Neural cell (in vitro differentiated cells): ENCODE measurements around the gene SEC31A. TPM values are rescaled to one million over a fixed set of nuclear protein-coding genes. Genes with fewer than 3 reads are reported as not detected.

Experiments used
- H2AFZ ChIP-seq: fragments of 200-600, 300-800 bp; sonication (generic), shearing (Covaris generic); 2 replicates; pipeline ENCODE4 v1.6.0; 2014; ENCODE audit warnings: low read depth, mild to moderate bottlenecking, antibody characterized with exemption, low read length, moderate library complexity
- H3F3A ChIP-seq: fragments of 200-600 bp; shearing (Covaris generic); 2 replicates; pipeline ENCODE4 v1.6.1; 2016; ENCODE audit warnings: mild to moderate bottlenecking, moderate library complexity, mixed read lengths, antibody characterized with exemption, low read length; ENCODE audit not compliant: insufficient read depth, poor library complexity, severe bottlenecking
- H3K27ac ChIP-seq: fragments of 200-600, 300-800 bp; sonication (generic), shearing (Covaris generic); 2 replicates; pipeline ENCODE4 v1.5.1; 2014; ENCODE audit warnings: mild to moderate bottlenecking, low read length, moderate library complexity
- H3K27me3 ChIP-seq: fragments of 300-800, 200-600 bp; sonication (generic), shearing (Covaris generic); 2 replicates; pipeline ENCODE4 v1.6.0; 2014; ENCODE audit warnings: mild to moderate bottlenecking, low read depth, low read length, moderate library complexity; ENCODE audit not compliant: insufficient read depth
- H3K36me3 ChIP-seq: fragments of 300-800, 200-600 bp; sonication (generic), shearing (Covaris generic); 2 replicates; pipeline ENCODE4 v1.5.1; 2014; ENCODE audit warnings: mild to moderate bottlenecking, antibody characterized with exemption, low read length, moderate library complexity; ENCODE audit not compliant: insufficient read depth
- H3K4me2 ChIP-seq: fragments of 300-800, 200-600 bp; sonication (generic), shearing (Covaris generic); 2 replicates; pipeline ENCODE4 v1.6.0; 2014; ENCODE audit warnings: mild to moderate bottlenecking, low read length
- H3K4me3 ChIP-seq: fragments of 300-800, 200-600 bp; sonication (generic), shearing (Covaris generic); 2 replicates; pipeline ENCODE4 v1.5.1; 2014; ENCODE audit warnings: mild to moderate bottlenecking, low read length, moderate library complexity
- H3K79me2 ChIP-seq: fragments of 200-600 bp; shearing (Covaris generic); replicated peaks from 2 replicates; pipeline ENCODE4 v1.6.0; 2014; ENCODE audit warnings: mild to moderate bottlenecking, low read length, moderate library complexity; ENCODE audit not compliant: insufficient read depth
- H3K9ac ChIP-seq: fragments of 300-800, 200-600 bp; sonication (generic), shearing (Covaris generic); 2 replicates; pipeline ENCODE4 v1.6.1; 2016; ENCODE audit warnings: mild to moderate bottlenecking, low read length, mixed read lengths
- H3K9me2 ChIP-seq: fragments of 200-600 bp; shearing (Covaris generic); 2 replicates; pipeline ENCODE4 v1.6.1; 2016; ENCODE audit warnings: mild to moderate bottlenecking, low read length, mixed read lengths; ENCODE audit not compliant: insufficient read depth
- H3K9me3 ChIP-seq: fragments of 200-600, 300-800 bp; sonication (generic), shearing (Covaris generic); 2 replicates; pipeline ENCODE4 v1.6.1; 2016; ENCODE audit warnings: mild to moderate bottlenecking, mixed run types, low read length, moderate library complexity, mixed read lengths
- H4K20me1 ChIP-seq: fragments of 200-600 bp; shearing (Covaris generic); 2 replicates; pipeline ENCODE4 v1.6.1; 2016; ENCODE audit warnings: mild to moderate bottlenecking, mixed run types; ENCODE audit not compliant: insufficient read depth
- CTCF ChIP-seq: fragments of 450-650 bp; IDR thresholded peaks from 2 replicates; pipeline ENCODE4 v1.5.1; 2014; ENCODE audit warnings: antibody characterized with exemption, mild to moderate bottlenecking, moderate library complexity; ENCODE audit not compliant: poor library complexity, severe bottlenecking
- EP300 ChIP-seq: fragments of 450-650 bp; conservative IDR thresholded peaks from 2 replicates; pipeline ENCODE4 v1.6.1; 2014; ENCODE audit warnings: antibody characterized with exemption, mild to moderate bottlenecking, moderate library complexity; ENCODE audit not compliant: poor library complexity, severe bottlenecking
- EZH2 ChIP-seq: fragments of 200-600, 300-800 bp; shearing (Covaris generic), sonication (generic); IDR thresholded peaks from 2 replicates; pipeline ENCODE4 v1.6.1; 2014; ENCODE audit warnings: antibody characterized with exemption, low read length, borderline replicate concordance, mild to moderate bottlenecking; ENCODE audit not compliant: insufficient read depth, poor library complexity, severe bottlenecking
- MXI1 ChIP-seq: fragments of 450-650 bp; conservative IDR thresholded peaks from 2 replicates; pipeline ENCODE4 v1.6.1; 2014; ENCODE audit warnings: antibody characterized with exemption, mild to moderate bottlenecking; ENCODE audit not compliant: poor library complexity, severe bottlenecking
- POLR2AphosphoS5 ChIP-seq: IDR thresholded peaks from 2 replicates; pipeline ENCODE4 v1.6.1; 2012
- RAD21 ChIP-seq: fragments of 450-650 bp; conservative IDR thresholded peaks from 2 replicates; pipeline ENCODE4 v1.6.1; 2014; ENCODE audit warnings: antibody characterized with exemption, mild to moderate bottlenecking, moderate library complexity
- SMC3 ChIP-seq: fragments of 450-650 bp; conservative IDR thresholded peaks from 2 replicates; pipeline ENCODE4 v1.6.1; 2014; ENCODE audit warnings: antibody characterized with exemption, mild to moderate bottlenecking, moderate library complexity; ENCODE audit not compliant: poor library complexity
- TAF1 ChIP-seq: IDR thresholded peaks from 2 replicates; pipeline ENCODE4 v1.6.1; 2012; ENCODE audit warnings: low read depth
- polyA plus RNA-seq: library from polyadenylated mRNA; depleted of rRNA; stranded (reverse); fragments of >200 nt; gene quantifications from 2 replicates; pipeline ENCODE4 v1.2.3, GENCODE V29; 2014
- TF ChIP-seq, protein P1 (sequence below): IDR thresholded peaks from 2 replicates; pipeline ENCODE4 v1.6.1; 2012; ENCODE audit warnings: borderline replicate concordance

SEC31A gene
- polyA plus RNA-seq, 1 donor from 2014 or later = 139 TPM

DNA sequence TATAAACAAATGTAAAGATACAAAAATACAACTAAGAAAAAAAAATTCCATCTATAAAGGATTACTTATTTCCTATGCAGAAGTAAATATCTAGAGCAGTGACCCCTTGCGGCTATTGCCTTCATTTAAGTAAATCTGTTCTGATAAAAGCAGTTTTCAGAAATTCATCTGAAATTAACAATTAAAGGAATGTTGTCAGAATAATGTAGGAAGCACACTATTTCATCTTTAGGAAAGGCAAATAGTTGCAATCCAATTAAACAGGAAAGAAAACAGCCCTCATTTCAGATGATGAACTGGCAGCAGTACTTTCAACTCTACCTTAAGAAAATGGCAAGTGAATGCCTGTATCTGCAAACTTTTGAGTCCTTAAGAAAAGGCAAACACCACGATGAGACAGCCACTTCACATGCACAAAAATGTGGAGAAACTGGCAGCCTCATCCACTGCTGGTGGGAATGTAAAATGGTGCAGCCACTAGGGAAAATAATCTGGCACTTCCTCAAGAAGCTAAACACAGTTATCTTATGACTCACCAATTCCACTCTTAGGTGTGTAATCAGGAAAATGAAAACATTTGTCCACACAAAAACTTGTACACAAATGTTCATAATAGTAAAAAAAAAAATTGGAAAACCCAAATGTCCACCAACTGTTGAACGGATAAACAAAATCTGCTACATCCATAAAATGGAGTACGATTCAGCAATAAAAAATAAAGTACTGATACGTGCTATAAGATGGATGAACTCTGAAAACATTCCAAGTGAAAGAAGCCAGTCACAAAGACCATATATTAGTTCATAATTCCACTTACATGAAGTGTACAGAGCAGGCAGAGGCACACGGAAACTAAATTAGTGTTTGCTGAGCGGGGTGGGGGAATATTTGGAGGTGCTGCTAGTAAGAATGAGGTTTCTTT, 7.6 kb upstream of the SEC31A start:
- Histone ChIP-seq H3K27ac (no peak overlapping the region), H3K9ac (peak overlapping the region; percentile 87), H4K20me1 (no peaks in the 10 kb centered on the region), H3K36me3 (peaks cover 3% of the 10 kb centered on the region), H3K27me3 (no peaks in the 10 kb centered on the region), H3K9me3 (no peaks in the 10 kb centered on the region), H2AFZ (no peak overlapping the region), H3K4me2 (peak overlapping the region; percentile 84), H3F3A (no peaks in the 10 kb centered on the region), H3K9me2 (no peaks in the 10 kb centered on the region), H3K4me3 (peak overlapping the region; percentile 73), H3K79me2 (peaks cover 66% of the 10 kb centered on the region)
- peak; percentile 39 for TF ChIP-seq CTCF
- no peak for TF ChIP-seq SMC3
- no peak for TF ChIP-seq TAF1
- no peak for TF ChIP-seq MXI1
- TF ChIP-seq, protein P1, sequence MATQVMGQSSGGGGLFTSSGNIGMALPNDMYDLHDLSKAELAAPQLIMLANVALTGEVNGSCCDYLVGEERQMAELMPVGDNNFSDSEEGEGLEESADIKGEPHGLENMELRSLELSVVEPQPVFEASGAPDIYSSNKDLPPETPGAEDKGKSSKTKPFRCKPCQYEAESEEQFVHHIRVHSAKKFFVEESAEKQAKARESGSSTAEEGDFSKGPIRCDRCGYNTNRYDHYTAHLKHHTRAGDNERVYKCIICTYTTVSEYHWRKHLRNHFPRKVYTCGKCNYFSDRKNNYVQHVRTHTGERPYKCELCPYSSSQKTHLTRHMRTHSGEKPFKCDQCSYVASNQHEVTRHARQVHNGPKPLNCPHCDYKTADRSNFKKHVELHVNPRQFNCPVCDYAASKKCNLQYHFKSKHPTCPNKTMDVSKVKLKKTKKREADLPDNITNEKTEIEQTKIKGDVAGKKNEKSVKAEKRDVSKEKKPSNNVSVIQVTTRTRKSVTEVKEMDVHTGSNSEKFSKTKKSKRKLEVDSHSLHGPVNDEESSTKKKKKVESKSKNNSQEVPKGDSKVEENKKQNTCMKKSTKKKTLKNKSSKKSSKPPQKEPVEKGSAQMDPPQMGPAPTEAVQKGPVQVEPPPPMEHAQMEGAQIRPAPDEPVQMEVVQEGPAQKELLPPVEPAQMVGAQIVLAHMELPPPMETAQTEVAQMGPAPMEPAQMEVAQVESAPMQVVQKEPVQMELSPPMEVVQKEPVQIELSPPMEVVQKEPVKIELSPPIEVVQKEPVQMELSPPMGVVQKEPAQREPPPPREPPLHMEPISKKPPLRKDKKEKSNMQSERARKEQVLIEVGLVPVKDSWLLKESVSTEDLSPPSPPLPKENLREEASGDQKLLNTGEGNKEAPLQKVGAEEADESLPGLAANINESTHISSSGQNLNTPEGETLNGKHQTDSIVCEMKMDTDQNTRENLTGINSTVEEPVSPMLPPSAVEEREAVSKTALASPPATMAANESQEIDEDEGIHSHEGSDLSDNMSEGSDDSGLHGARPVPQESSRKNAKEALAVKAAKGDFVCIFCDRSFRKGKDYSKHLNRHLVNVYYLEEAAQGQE = no peak
- TF ChIP-seq EZH2 = no peak
- TF ChIP-seq EP300 = no peak

- no peaks in the 10 kb centered on the region for H3K27me3 ChIP-seq
- no peak overlapping the region for H3K27ac ChIP-seq
- no peak overlapping the region for H2AFZ ChIP-seq
- H3K9me3 ChIP-seq = no peaks in the 10 kb centered on the region
- TF ChIP-seq, protein P1 = no peak
- TF ChIP-seq EP300 = no peak
- TF ChIP-seq SMC3 = no peak
- no peak for TF ChIP-seq RAD21
- TF ChIP-seq POLR2AphosphoS5 = no peak
- no peak for TF ChIP-seq TAF1
- no peak for TF ChIP-seq MXI1
- TF ChIP-seq CTCF = no peak
- TF ChIP-seq EZH2 = no peak
- no peaks in the 10 kb centered on the region for H3K9me2 ChIP-seq
- no peaks in the 10 kb centered on the region for H3F3A ChIP-seq
- H4K20me1 ChIP-seq = no peaks in the 10 kb centered on the region
- H3K4me2 ChIP-seq = peak overlapping the region; percentile 84
- peaks cover 3% of the 10 kb centered on the region for H3K36me3 ChIP-seq
- peaks cover 52% of the 10 kb centered on the region for H3K79me2 ChIP-seq
- peak overlapping the region; percentile 73 for H3K4me3 ChIP-seq
- no peak overlapping the region for H3K9ac ChIP-seq
Measured at GRCh38 chr4:82896755-82897154, 5.8 kb upstream of the SEC31A start.
